ENCODE results near the gene ZNF234.

ZNF234 gene

GRCh38 chr19:44204772-44205171, 63.4 kb downstream of the ZNF234 start:
- Mint-ChIP-seq H3K9me3 (peaks cover 7 to 16% of the 10 kb centered on the region in 2 donors), H3K27ac (no peak overlapping the region), H3K4me3 (no peak overlapping the region), H3K27me3 (peaks cover 12 to 15% of the 10 kb centered on the region in 2 donors), H3K4me1 (peaks cover 4 to 10% of the 10 kb centered on the region in 2 donors), H3K36me3 (peaks cover 10% of the 10 kb centered on the region in 2 donors)
- ATAC-seq (replicated peaks), result no peak
- DNase-seq, result no peak

GRCh38 chr19:44207126-44207803, 65.9 kb downstream of the ZNF234 start:
- peak overlapping the region; percentile 85 for H3K27ac Mint-ChIP-seq
- H3K36me3 Mint-ChIP-seq, result peaks cover 7 to 10% of the 10 kb centered on the region in 2 donors
- peaks cover 7 to 13% of the 10 kb centered on the region in 2 donors for H3K9me3 Mint-ChIP-seq
- peaks cover 9 to 12% of the 10 kb centered on the region in 2 donors for H3K27me3 Mint-ChIP-seq
- peak overlapping the region; percentile 89 to 95 for H3K4me3 Mint-ChIP-seq
- peaks cover 4 to 10% of the 10 kb centered on the region in 2 donors for H3K4me1 Mint-ChIP-seq
- DNase-seq (peak; percentile 79), ATAC-seq (replicated peaks) (peak; percentile 92 to 94)
